Epidermal melanocyte (primary cell): ENCODE measurements around the gene XPR1.
"Not testable (repeated sequence)": the region's sequence is repeated elsewhere in the genome, so short reads cannot be mapped to it uniquely, and the experiment has no call there.

Experiments
- DNase-seq: peaks from one replicate; pipeline ENCODE4 v3.0.0; 2011; ENCODE audit warnings: low spot score; ENCODE audit not compliant: insufficient read length

Gene XPR1

GRCh38 chr1:180838535-180838934 lies 206.7 kb downstream of the XPR1 start:
- DNase-seq, result no peak

GRCh38 chr1:180839547-180839946 lies 207.7 kb downstream of the XPR1 start:
- DNase-seq, result no peak

- no peak for DNase-seq
These were observed 209.6 kb downstream of the XPR1 start for GRCh38 chr1:180841415-180841814.

GRCh38 chr1:180842052-180842451 lies 210.2 kb downstream of the XPR1 start:
- DNase-seq, result no peak

GRCh38 chr1:180842491-180843275 lies 210.9 kb downstream of the XPR1 start:
- no peak for DNase-seq

- no peak for DNase-seq
These were observed 213.5 kb downstream of the XPR1 start for GRCh38 chr1:180845352-180845751.

GRCh38 chr1:180848191-180848590 lies 216.4 kb downstream of the XPR1 start:
- DNase-seq, result no peak

- DNase-seq, result no peak
These were observed 217.4 kb downstream of the XPR1 start for GRCh38 chr1:180849031-180849775.

- no peak for DNase-seq
These were observed 220.4 kb downstream of the XPR1 start for GRCh38 chr1:180851995-180852887.

GRCh38 chr1:180854001-180854400 lies 222.2 kb downstream of the XPR1 start:
- no peak for DNase-seq

- no peak for DNase-seq
These were observed 222.6 kb downstream of the XPR1 start for GRCh38 chr1:180854456-180854855.

GRCh38 chr1:180857947-180858725 lies 226.3 kb downstream of the XPR1 start:
- not testable (repeated sequence) for DNase-seq

- no peak for DNase-seq
These were observed 227.5 kb downstream of the XPR1 start for GRCh38 chr1:180859306-180859705.

- DNase-seq, result no peak
These were observed 228.7 kb downstream of the XPR1 start for GRCh38 chr1:180860535-180860934.

GRCh38 chr1:180862305-180862704 lies 230.5 kb downstream of the XPR1 start:
- no peak for DNase-seq

GRCh38 chr1:180863158-180863775 lies 231.4 kb downstream of the XPR1 start:
- no peak for DNase-seq

GRCh38 chr1:180881806-180882509 lies 250.1 kb downstream of the XPR1 start:
- DNase-seq, result peak; percentile 41

GRCh38 chr1:180884588-180885300 lies 252.9 kb downstream of the XPR1 start:
- DNase-seq, result no peak

GRCh38 chr1:180886338-180886737 lies 254.5 kb downstream of the XPR1 start:
- no peak for DNase-seq
